H1 (cell line): Measurements from ENCODE around the gene MORC2. TPM values are rescaled to one million over a fixed set of nuclear protein-coding genes. Genes with fewer than 3 reads are reported as not detected.

Experiments
- CTCF ChIA-PET: fragments of 300-600 bp; sonication (Branson Sonifier 250); formaldehyde crosslinking; loops from one replicate; lab custom pipeline; 2021; ENCODE audit not compliant: partially characterized antibody; lab: Charles Lee
- POLR2A ChIA-PET: fragments of 300-600 bp; sonication (Branson Sonifier 250); formaldehyde crosslinking; loops from one replicate; lab custom pipeline; 2021; ENCODE audit warnings: inconsistent platforms; ENCODE audit not compliant: partially characterized antibody; lab: Charles Lee
- DNase-seq, 2 experiments: peaks; one replicate each; pipeline versions ENCODE4 v3.0.0 to v3.0.0-alpha.2; 2010 to 2022; ENCODE audit warnings: low spot score in 2 of 2, low read depth in 1 of 2, mixed read lengths in 1 of 2
- FAIRE-seq: peaks from 2 replicates; lab custom pipeline; 2011; peaks lifted over from hg19 to GRCh38; lab: Jason Lieb, UNC
- H2AFZ ChIP-seq: 2 replicates; pipeline ENCODE4 v1.8.1; 2012; ENCODE audit warnings: low read length, inconsistent platforms
- H2AK5ac ChIP-seq: 2 replicates; pipeline ENCODE4 v1.6.1; 2013; ENCODE audit warnings: low read depth, low read length
- H2BK120ac ChIP-seq: replicated peaks from 2 replicates; pipeline ENCODE3; 2013; ENCODE audit warnings: low read depth, low read length, inconsistent platforms
- H2BK12ac ChIP-seq: 2 replicates; pipeline ENCODE4 v1.6.1; 2013; ENCODE audit warnings: low read depth, low read length
- H2BK15ac ChIP-seq: 2 replicates; pipeline ENCODE4 v1.6.1; 2013; ENCODE audit warnings: low read length
- H2BK20ac ChIP-seq: 2 replicates; pipeline ENCODE4 v1.6.1; 2013; ENCODE audit warnings: low read length
- H2BK5ac ChIP-seq: 2 replicates; pipeline ENCODE4 v1.6.1; 2013; ENCODE audit warnings: low read depth, low read length
- H3K14ac ChIP-seq: 2 replicates; pipeline ENCODE4 v1.6.1; 2013; ENCODE audit warnings: inconsistent platforms; ENCODE audit not compliant: insufficient read length
- H3K18ac ChIP-seq: 2 replicates; pipeline ENCODE4 v1.6.1; 2013; ENCODE audit warnings: low read length; ENCODE audit errors: extremely low read depth
- H3K23ac ChIP-seq: 2 replicates; pipeline ENCODE4 v1.6.1; 2013; ENCODE audit warnings: inconsistent platforms; ENCODE audit not compliant: insufficient read length
- H3K23me2 ChIP-seq: 2 replicates; pipeline ENCODE4 v1.6.1; 2013; ENCODE audit warnings: low read depth, low read length
- H3K27ac ChIP-seq: 2 replicates; pipeline ENCODE4 v1.6.1; 2011; ENCODE audit warnings: low read depth, low read length, inconsistent platforms
- H3K27me3 ChIP-seq, 4 experiments: replicated peaks in 1 of 4; 1 replicate in 1 of 4; 2 replicates in 3 of 4; pipeline versions ENCODE4 v1.6.1 to v1.8.1; 2011 to 2013; ENCODE audit warnings: low read length in 3 of 4, mild to moderate bottlenecking in 3 of 4, inconsistent platforms in 2 of 4, mixed read lengths in 2 of 4, moderate library complexity in 1 of 4; ENCODE audit not compliant: control insufficient read depth in 3 of 4, insufficient read depth in 3 of 4; ENCODE audit errors: extremely low read depth in 1 of 4
- H3K36me3 ChIP-seq, 4 experiments: 2 replicates each; pipeline versions ENCODE4 v1.6.1 to v1.8.1; 2011 to 2013; ENCODE audit warnings: mild to moderate bottlenecking in 4 of 4, low read length in 3 of 4, moderate library complexity in 2 of 4, control low read depth in 1 of 4, inconsistent platforms in 1 of 4; ENCODE audit not compliant: insufficient read depth in 4 of 4, control insufficient read depth in 2 of 4
- H3K4ac ChIP-seq: replicated peaks from 2 replicates; pipeline ENCODE3; 2013; ENCODE audit warnings: low read length, low read depth, mixed read lengths, inconsistent platforms; ENCODE audit not compliant: insufficient read length
- H3K4me1 ChIP-seq, 4 experiments: replicated peaks in 1 of 4; 1 replicate in 1 of 4; 2 replicates in 3 of 4; pipeline versions ENCODE4 v1.6.1 to v1.8.1; 2011 to 2013; ENCODE audit warnings: low read length in 3 of 4, inconsistent platforms in 2 of 4, mixed read lengths in 1 of 4; ENCODE audit not compliant: insufficient read depth in 4 of 4, control insufficient read depth in 3 of 4
- H3K4me2 ChIP-seq, 2 experiments: 2 replicates each; pipeline versions ENCODE4 v1.6.1 to v1.8.1; 2011 to 2013; ENCODE audit warnings: low read depth in 2 of 2, low read length in 2 of 2, control low read depth in 1 of 2, inconsistent platforms in 1 of 2, mild to moderate bottlenecking in 1 of 2; ENCODE audit not compliant: insufficient read depth in 1 of 2
- H3K4me3 ChIP-seq, 4 experiments: fragments of 200-600, 300-600 bp in 1 of 4; sonication (generic), shearing (Covaris generic), sonication (Bioruptor Twin) in 1 of 4; 2 replicates each; pipeline versions ENCODE4 v1.5.1 to v1.8.1; 2011 to 2016; ENCODE audit warnings: low read length in 4 of 4, low read depth in 3 of 4, control low read depth in 2 of 4, inconsistent platforms in 2 of 4, mild to moderate bottlenecking in 2 of 4, mixed read lengths in 1 of 4, moderate library complexity in 1 of 4; ENCODE audit not compliant: insufficient read depth in 2 of 4; ENCODE audit errors: extremely low read depth in 1 of 4
- H3K56ac ChIP-seq: replicated peaks from 2 replicates; pipeline ENCODE3; 2013; ENCODE audit warnings: low read depth, mild to moderate bottlenecking, mixed read lengths, low read length, inconsistent platforms; ENCODE audit not compliant: insufficient read length
- H3K79me1 ChIP-seq: 2 replicates; pipeline ENCODE4 v1.6.1; 2013; ENCODE audit warnings: low read depth, low read length, control low read depth
- H3K79me2 ChIP-seq, 2 experiments: 2 replicates each; pipeline versions ENCODE4 v1.6.1 to v1.8.1; 2012 to 2013; ENCODE audit warnings: low read length in 2 of 2, mild to moderate bottlenecking in 2 of 2, inconsistent platforms in 1 of 2; ENCODE audit not compliant: insufficient read depth in 2 of 2, control insufficient read depth in 1 of 2
- H3K9ac ChIP-seq, 4 experiments: replicated peaks in 1 of 4; 1 replicate in 1 of 4; 2 replicates in 3 of 4; pipeline versions ENCODE4 v1.6.1 to v1.8.1; 2011 to 2013; ENCODE audit warnings: low read depth in 3 of 4, low read length in 3 of 4, control low read depth in 2 of 4, mild to moderate bottlenecking in 2 of 4, moderate library complexity in 2 of 4, inconsistent platforms in 1 of 4; ENCODE audit errors: extremely low read depth in 1 of 4
- H3K9me3 ChIP-seq, 2 experiments: 2 replicates each; pipeline versions ENCODE4 v1.6.1 to v1.8.1; 2012 to 2013; ENCODE audit warnings: mild to moderate bottlenecking in 2 of 2, moderate library complexity in 2 of 2, control low read depth in 1 of 2, inconsistent platforms in 1 of 2, low read depth in 1 of 2, low read length in 1 of 2, mixed read lengths in 1 of 2; ENCODE audit not compliant: insufficient read depth in 2 of 2
- H4K20me1 ChIP-seq, 2 experiments: replicated peaks in 1 of 2; 2 replicates each; pipeline versions ENCODE3 to v1.8.1; 2011 to 2013; ENCODE audit warnings: inconsistent platforms in 2 of 2, low read length in 2 of 2, mild to moderate bottlenecking in 1 of 2; ENCODE audit not compliant: insufficient read depth in 2 of 2, control insufficient read depth in 1 of 2
- H4K5ac ChIP-seq: 2 replicates; pipeline ENCODE4 v1.6.1; 2013; ENCODE audit warnings: low read length, low read depth, mixed read lengths, inconsistent platforms; ENCODE audit not compliant: insufficient read length
- H4K8ac ChIP-seq: 2 replicates; pipeline ENCODE4 v1.8.0; 2013; ENCODE audit warnings: mild to moderate bottlenecking, moderate library complexity, low read length, inconsistent platforms; ENCODE audit not compliant: insufficient read depth; ENCODE audit errors: extremely low read depth
- H4K91ac ChIP-seq: replicated peaks from 2 replicates; pipeline ENCODE3; 2013; ENCODE audit warnings: low read length, mixed read lengths, inconsistent platforms; ENCODE audit not compliant: insufficient read length
- CBX5 ChIP-seq: fragments of 300-800, 300-1000 bp; sonication (generic); IDR thresholded peaks from 2 replicates; pipeline ENCODE4 v1.7.1; 2016; ENCODE audit warnings: antibody characterized with exemption, low read length, low read depth
- E2F6 ChIP-seq: IDR thresholded peaks from 2 replicates; pipeline ENCODE4 v1.6.1; 2012; ENCODE audit warnings: inconsistent platforms
- GTF2F1 ChIP-seq: IDR thresholded peaks from 2 replicates; pipeline ENCODE4 v1.6.1; 2012; ENCODE audit warnings: low read depth, low read length, improper control_type of control experiment, borderline replicate concordance
- HDAC2 ChIP-seq, 2 experiments: fragments of 300-600 bp in 1 of 2; sonication (generic) in 1 of 2; IDR thresholded peaks; 2 replicates each; pipeline ENCODE4 v1.6.1; 2011 to 2012; ENCODE audit warnings: low read depth in 2 of 2, low read length in 2 of 2, mild to moderate bottlenecking in 2 of 2, moderate library complexity in 2 of 2, borderline replicate concordance in 1 of 2, inconsistent platforms in 1 of 2
- JUND ChIP-seq: IDR thresholded peaks from 2 replicates; pipeline ENCODE4 v1.6.1; 2011; ENCODE audit warnings: mild to moderate bottlenecking, improper control_type of control experiment, low read length
- MAFK ChIP-seq: IDR thresholded peaks from 2 replicates; pipeline ENCODE4 v1.6.1; 2012; ENCODE audit warnings: low read depth, mild to moderate bottlenecking, improper control_type of control experiment, low read length
- RBBP5 ChIP-seq: IDR thresholded peaks from 2 replicates; pipeline ENCODE4 v1.7.1; 2012; ENCODE audit warnings: low read depth, mild to moderate bottlenecking, inconsistent platforms, low read length, moderate library complexity, borderline replicate concordance
- WGBS, 2 experiments: shearing (Covaris generic) in 1 of 2; methylation state at CpG; one replicate each; pipeline versions ENCODE4 v1.1.6 to v1.1.7; 2013 to 2015; ENCODE audit warnings: low lambda C conversion rate in 2 of 2, mixed read lengths in 2 of 2, inconsistent platforms in 1 of 2, low coverage in 1 of 2, missing lambda C conversion rate in 1 of 2; ENCODE audit not compliant: insufficient replicate concordance in 2 of 2, insufficient coverage in 1 of 2, insufficient read length in 1 of 2; ENCODE audit errors: extremely low coverage in 1 of 2, missing lambda C conversion rate in 1 of 2; 5-methylcytosine and 5-hydroxymethylcytosine counted together
- polyA plus RNA-seq, 7 experiments: library from polyadenylated mRNA; depleted of rRNA in 3 of 7; stranded (reverse) in 5 of 7; unstranded in 2 of 7; fragments of >200 nt in 5 of 7; fragments of 200-250 nt in 2 of 7; gene quantifications; 1 replicate in 5 of 7; 2 replicates in 1 of 7; 4 replicates in 1 of 7; pipeline versions ENCODE4 v1.2.1 to v1.2.3, GENCODE V29; 2011 to 2013; ENCODE audit warnings: missing spikeins in 2 of 7, mixed read lengths in 2 of 7
- total RNA-seq: library from RNA; stranded (reverse); fragmentation: NEBNext Ultra II Directional; extraction: Animal tissue kit (Norgen Biotek cat#: 25700); gene quantifications from 2 replicates; pipeline ENCODE4 v1.2.1, GENCODE V29; 2021
- TF ChIP-seq, protein P1 (sequence below): IDR thresholded peaks from 2 replicates; pipeline ENCODE4 v1.6.1; 2012; ENCODE audit warnings: low read length, inconsistent platforms

The MORC2 gene
- total and polyA plus RNA-seq, 2 of the 8 experiments (the other 6 are each of a cell fraction or from before 2014, with no cell fraction given) = 15.4 to 68.0 TPM

GRCh38 chr22:30894371-30894740, 74.2 kb downstream of the MORC2 start:
- Histone ChIP-seq H4K8ac (no peak overlapping the region), H3K18ac (no peak overlapping the region), H3K4me1 (peaks cover 0 to 4% (median 4%) of the 10 kb centered on the region in 4 experiments; a peak in 5 of 7 replicates), H2BK12ac (no peak overlapping the region), H3K4me2 (peak overlapping the region in 1 of 2 experiments; percentile 51; a peak in 2 of 4 replicates), H2BK20ac (no peak overlapping the region), H4K5ac (no peak overlapping the region), H4K20me1 (peaks cover 1 to 3% of the 10 kb centered on the region in 2 experiments), H2AK5ac (no peak overlapping the region), H3K79me1 (no peaks in the 10 kb centered on the region), H3K56ac (no peak overlapping the region), H3K14ac (no peak overlapping the region), H4K91ac (no peak overlapping the region), H3K4ac (no peak overlapping the region), H2BK15ac (no peak overlapping the region), H3K79me2 (no peaks in the 10 kb centered on the region), H2AFZ (no peak overlapping the region), H2BK5ac (no peak overlapping the region), H3K4me3 (no peak overlapping the region), H3K27me3 (no peaks in the 10 kb centered on the region), H3K23ac (no peak overlapping the region), H3K27ac (no peak overlapping the region), H3K9ac (no peak overlapping the region), H3K9me3 (no peaks in the 10 kb centered on the region), H3K23me2 (no peaks in the 10 kb centered on the region), H3K36me3 (peaks cover 0 to 9% (median 4%) of the 10 kb centered on the region in 4 experiments; a peak in 4 of 8 replicates), H2BK120ac (no peak overlapping the region)
- DNase-seq (peak in 1 of 2 experiments; percentile 43), FAIRE-seq (no peak)
- 23% methylated on average over 3 of the region's 3 CpGs; no CpG with 5 or more reads in 1 of the 2 experiments for WGBS, 2 experiments
- ChIA-PET POLR2A (interaction anchor here (0.7 to 1.0 kb wide), 2 partner anchors 10 to 74 kb away, joined by 3 to 5 read pairs; partner anchors contain the start of gene MORC2), CTCF (interaction anchor here (0.6 to 6.2 kb wide), 12 partner anchors 9 to 187 kb away, joined by 3 to 44 read pairs (median 4); no protein-coding TSS in a partner anchor)
- TF ChIP-seq JUND (no peak), CBX5 (no peak), HDAC2 (IDR thresholded peaks at IDR 0.05; ENCODE audit: borderline replicate concordance in 1 of 2, low read depth in 2 of 2, low read length in 2 of 2) (no peak), GTF2F1 (no peak), MAFK (no peak; the same call in 1 of the 2 replicates), RBBP5 (no peak), E2F6 (no peak)
- TF ChIP-seq, protein P1, sequence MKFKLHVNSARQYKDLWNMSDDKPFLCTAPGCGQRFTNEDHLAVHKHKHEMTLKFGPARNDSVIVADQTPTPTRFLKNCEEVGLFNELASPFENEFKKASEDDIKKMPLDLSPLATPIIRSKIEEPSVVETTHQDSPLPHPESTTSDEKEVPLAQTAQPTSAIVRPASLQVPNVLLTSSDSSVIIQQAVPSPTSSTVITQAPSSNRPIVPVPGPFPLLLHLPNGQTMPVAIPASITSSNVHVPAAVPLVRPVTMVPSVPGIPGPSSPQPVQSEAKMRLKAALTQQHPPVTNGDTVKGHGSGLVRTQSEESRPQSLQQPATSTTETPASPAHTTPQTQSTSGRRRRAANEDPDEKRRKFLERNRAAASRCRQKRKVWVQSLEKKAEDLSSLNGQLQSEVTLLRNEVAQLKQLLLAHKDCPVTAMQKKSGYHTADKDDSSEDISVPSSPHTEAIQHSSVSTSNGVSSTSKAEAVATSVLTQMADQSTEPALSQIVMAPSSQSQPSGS = no peak
